ENCODE measurements around the gene TMEM245.

Gene TMEM245

DNA sequence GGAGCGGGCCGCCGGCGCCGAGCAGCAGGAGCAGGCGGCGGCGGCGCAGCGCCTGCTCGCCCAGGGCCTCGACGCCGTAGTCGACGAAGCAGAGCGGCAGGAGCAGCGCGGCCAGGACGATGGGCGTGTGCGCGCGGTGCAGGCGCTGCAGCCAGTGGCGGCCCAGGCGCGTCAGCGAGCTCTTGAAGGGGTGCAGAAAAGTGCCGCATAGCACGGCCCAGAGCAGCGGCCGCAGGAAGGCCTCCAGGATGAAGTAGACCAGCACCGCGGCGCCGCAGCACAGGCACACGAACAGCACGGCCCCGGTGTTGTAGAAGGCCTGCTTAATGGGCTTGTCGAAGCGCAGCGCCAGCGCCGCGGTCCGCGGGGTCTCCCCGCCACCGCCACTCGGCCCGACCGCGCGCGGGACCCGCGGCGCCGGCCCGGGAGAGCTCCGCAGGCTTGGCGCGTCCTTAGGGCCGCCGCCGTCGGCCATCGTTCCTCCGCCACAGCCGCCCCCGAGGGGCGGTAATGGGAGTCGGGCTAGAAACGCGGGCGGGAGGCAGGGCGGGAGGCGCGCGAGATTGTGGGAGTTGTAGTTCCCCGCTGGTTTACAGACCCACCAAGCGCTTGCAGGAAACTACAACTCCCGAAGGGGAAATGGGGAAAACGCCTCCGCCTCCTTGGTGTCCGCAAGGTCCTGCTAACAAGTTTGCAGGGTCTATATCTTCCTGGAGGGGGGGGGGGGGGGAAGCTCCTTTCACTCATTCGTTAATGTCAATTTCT, at the start of gene TMEM245:
Gene TMEM245 (minus strand): TSS at position 509 of the 765 bp plus-strand sequence. CDS start 34 bp downstream, at position 475.
- peak; percentile 98 for DNase-seq

- DNase-seq, result no peak
These were observed 48.4 kb upstream of the TMEM245 start for GRCh38 chr9:109168170-109168569.

- no peak for DNase-seq
These were observed 48.0 kb upstream of the TMEM245 start for GRCh38 chr9:109167716-109168115.

- DNase-seq, result no peak
These were observed 47.2 kb upstream of the TMEM245 start, which contains the start of gene FRRS1L for GRCh38 chr9:109166771-109167601. FRRS1L (minus strand) TSS chr9:109167249; CDS start chr9:109167138, 111 bp downstream.

- no peak for DNase-seq
These were observed 46.5 kb upstream of the TMEM245 start for GRCh38 chr9:109166171-109166770.

GRCh38 chr9:109164042-109164441, 44.3 kb upstream of the TMEM245 start:
- no peak for DNase-seq

- no peak for DNase-seq
These were observed 43.4 kb upstream of the TMEM245 start for GRCh38 chr9:109163194-109163593.

- DNase-seq, result no peak
These were observed 42.9 kb upstream of the TMEM245 start for GRCh38 chr9:109162677-109163076.

DNA sequence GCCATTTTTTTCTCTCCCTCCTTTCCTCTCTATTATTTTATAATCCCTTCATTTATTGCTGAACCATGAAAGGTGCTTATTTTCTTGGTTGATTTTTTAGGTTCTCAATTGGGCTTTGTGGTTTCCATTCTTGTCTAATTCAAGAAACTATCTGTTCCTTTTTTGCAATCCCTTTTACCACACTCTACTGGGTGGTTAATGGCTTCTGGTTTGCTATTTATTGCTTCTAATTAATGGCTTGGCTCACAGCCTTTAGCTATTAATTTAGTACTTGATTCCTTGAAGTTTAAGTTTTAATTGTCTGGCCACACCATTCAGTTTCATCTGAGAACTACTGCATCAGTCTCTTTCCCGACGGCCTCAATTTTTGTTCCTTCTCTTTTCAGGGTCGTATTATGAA, 41.7 kb upstream of the TMEM245 start:
- no peak for DNase-seq

DNA sequence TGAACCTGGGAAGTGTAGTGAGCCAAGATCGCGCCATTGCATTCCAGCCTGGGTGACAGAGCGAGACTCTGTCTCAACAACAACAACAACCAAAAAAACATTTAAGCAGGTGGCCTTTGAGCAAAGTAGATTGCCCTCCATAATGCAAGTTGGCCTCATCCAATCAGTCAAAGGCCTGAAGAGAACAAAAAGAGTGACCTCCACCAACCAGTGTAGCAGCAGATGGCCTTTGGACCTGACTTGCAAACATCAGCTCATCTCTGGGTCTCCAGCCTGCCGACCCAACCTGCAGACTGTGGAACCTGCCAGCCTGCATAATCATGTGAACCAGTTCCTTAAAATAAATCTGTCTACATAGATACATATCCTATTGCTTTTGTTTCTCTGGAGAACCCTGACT, 39.8 kb upstream of the TMEM245 start:
- no peak for DNase-seq

- DNase-seq, result no peak
These were observed 38.9 kb upstream of the TMEM245 start for GRCh38 chr9:109158651-109159050.

GRCh38 chr9:109156708-109157107, 37.0 kb upstream of the TMEM245 start:
- no peak for DNase-seq

- no peak for DNase-seq
These were observed 31.3 kb upstream of the TMEM245 start for GRCh38 chr9:109150925-109151545.

DNA sequence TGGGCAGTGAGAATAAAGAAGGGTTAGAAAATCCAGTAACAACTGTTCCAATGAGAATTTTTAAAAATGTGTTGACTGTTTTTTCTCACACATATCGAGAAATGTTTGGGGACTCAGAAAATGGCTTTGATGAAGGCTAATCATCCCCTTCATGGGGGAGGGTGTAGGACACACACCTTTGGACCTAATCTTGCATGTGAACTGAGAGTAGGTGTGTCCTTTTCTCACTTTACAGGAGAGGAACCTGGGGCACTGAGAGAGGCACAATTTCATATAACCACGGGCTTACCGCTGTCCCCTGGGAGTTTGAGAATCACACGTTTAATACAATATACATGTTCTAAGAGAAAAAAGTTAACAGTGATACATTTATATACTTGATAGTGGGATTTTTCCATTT, 30.0 kb upstream of the TMEM245 start:
- no peak for DNase-seq

DNA sequence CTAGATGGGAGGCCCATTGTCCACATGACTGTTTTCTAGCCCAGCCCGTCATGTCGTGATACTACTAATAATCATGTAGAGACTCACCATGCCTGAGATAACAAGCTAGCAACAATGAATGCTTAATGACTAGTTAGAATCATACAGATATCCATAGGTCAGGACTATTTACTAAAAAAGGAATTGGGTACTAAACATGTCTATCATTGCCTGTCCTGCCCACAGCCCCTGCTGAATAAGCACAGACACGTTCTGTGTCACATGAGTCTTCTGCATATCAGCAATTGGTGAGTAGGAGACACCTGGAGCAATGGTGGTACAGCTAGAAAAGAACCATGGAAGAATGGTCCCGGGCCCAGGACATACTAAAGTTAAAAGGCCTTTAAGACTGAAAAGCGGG, 29.3 kb upstream of the TMEM245 start:
- no peak for DNase-seq

- no peak for DNase-seq
These were observed 25.3 kb upstream of the TMEM245 start for GRCh38 chr9:109145051-109145450.

- no peak for DNase-seq
These were observed 24.3 kb upstream of the TMEM245 start for GRCh38 chr9:109143881-109144562.

GRCh38 chr9:109141375-109141774, 21.6 kb upstream of the TMEM245 start:
- no peak for DNase-seq

DNA sequence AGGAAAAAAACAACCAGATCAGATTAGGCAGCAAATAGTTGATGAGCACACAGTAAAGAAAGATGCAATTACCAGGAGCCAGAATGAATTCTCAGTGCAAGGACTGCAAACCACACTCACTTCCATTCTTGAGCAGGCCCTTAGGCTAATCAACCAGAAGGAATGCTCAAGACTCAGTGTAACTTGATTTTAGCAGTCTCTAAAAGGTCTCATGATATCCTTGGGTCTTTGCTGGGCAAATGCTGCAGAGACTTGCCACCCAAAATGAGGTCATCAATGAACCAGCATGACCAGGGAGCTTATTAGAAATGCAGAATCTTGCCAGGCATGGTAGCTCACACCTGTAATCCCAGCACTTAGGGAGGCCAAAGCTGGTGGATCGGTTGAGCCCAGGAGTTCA, 20.1 kb upstream of the TMEM245 start:
- DNase-seq, result no peak

DNA sequence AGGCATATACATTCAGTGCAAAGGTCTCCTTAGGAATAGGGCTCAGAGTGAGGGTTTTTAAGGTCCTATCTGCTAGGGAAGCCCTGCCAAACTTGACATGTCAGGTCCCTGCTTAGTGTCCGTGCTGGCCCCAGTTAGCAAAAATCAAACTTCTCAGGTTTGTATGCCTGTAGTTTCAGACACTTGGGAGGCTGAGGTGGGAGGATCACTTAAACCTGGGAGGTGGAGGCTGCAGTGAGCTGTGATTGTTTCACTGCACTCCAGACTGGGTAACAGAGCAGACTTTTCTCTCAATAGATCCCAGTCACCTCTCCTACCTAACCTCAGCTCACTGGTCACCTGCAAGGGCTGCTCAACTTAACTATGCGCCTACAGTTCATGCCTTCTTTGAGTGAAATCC, 18.7 kb upstream of the TMEM245 start:
- DNase-seq, result no peak

- no peak for DNase-seq
These were observed 14.4 kb upstream of the TMEM245 start for GRCh38 chr9:109134167-109134578.

DNA sequence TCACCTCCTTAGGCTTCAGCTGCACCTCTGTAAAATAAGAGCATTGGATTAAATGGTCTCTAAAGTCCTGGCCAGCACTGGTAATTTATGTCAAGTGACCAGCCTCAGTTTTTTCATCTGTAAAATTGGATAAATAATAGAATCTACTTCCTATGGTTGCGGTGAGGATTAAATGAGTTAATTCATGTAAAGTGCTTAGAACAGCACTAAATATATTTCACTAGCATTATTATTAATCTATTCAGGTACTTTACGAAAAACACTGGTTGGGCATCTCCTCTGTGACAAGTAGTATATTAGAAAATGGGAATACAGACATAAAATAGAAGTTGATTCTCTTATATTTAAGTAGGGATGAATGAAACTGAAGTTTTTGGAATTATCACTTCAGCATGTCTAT, 13.8 kb upstream of the TMEM245 start:
- DNase-seq, result no peak
